ENCODE results near the gene GSTK1.
"Not testable (repeated sequence)": the region's sequence is repeated elsewhere in the genome, so short reads cannot be mapped to it uniquely, and the experiment has no call there.

The GSTK1 gene

GRCh38 chr7:143238289-143238980 lies 24.8 kb upstream of the GSTK1 start:
- no peak for DNase-seq (ENCODE audit: low read depth)

GRCh38 chr7:143239813-143240212 lies 23.4 kb upstream of the GSTK1 start:
- DNase-seq (ENCODE audit: low read depth) = no peak

GRCh38 chr7:143240291-143241168 lies 22.7 kb upstream of the GSTK1 start:
- DNase-seq (ENCODE audit: low read depth) = peak; percentile 58

DNA sequence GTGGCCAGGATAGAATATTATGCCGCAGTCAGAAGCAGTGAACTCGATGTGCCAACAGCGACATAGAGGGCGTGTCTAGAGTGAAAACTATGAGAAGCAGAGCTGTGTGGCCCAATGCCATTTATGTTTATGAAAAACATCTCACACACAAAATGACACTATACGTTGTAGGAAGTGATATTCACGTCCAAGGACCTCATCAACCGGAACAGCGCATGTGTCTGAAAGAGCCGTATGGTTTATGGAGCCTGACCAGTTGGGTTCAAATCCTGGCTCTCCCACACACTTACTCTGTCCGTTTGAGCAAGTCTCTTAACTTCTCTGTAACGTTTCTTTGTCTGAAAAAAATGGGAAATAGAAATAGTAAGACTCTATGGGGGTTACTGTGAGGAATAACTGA lies 20.9 kb upstream of the GSTK1 start:
- no peak for DNase-seq (ENCODE audit: low read depth)

GRCh38 chr7:143243111-143243510 lies 20.1 kb upstream of the GSTK1 start:
- no peak for DNase-seq (ENCODE audit: low read depth)

- DNase-seq (ENCODE audit: low read depth) = no peak
Measured at GRCh38 chr7:143243614-143244013, 19.6 kb upstream of the GSTK1 start.

GRCh38 chr7:143244321-143244720 lies 18.9 kb upstream of the GSTK1 start:
- DNase-seq (ENCODE audit: low read depth) = no peak

DNA sequence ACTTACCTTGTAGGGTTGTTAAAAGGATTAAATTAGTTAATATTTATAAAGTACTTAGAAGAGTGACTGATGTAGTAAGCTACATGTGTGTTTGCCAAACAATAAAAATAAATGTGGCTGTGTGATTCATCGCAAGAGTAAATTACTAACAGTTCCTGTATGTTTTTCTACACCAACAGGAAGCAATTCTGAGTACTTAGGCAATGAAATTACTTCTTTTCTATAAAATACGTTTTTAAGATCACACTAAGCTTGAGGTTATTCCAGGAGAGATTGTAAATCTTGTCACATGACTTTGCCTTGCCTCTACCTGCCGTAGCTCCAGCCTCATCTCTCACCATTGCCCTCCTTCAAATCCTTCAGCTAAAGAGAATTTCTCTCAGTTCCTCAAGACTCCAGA lies 18.1 kb upstream of the GSTK1 start:
- DNase-seq (ENCODE audit: low read depth) = no peak

DNA sequence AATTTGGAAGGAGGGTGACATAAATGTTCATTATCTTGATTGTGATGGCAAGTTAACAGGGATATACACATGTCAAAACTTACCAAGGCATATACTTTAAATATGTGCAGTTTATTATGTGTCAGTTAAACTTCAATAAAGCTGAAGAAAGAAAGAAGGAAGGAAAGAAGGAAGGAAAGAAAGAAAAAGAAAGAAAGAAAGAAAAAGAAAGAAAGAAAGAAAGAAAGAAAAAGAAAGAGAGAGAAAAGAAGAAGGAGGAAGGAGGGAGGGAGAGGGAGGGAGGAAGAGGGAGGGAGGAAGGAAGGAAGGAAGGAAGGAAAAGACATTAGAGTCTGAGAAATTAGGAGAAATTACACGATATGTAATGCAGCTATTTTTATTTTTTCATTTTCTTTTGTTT lies 15.9 kb upstream of the GSTK1 start:
- no peak for DNase-seq (ENCODE audit: low read depth)

GRCh38 chr7:143248761-143249354 lies 14.4 kb upstream of the GSTK1 start:
- DNase-seq (ENCODE audit: low read depth) = no peak

DNA sequence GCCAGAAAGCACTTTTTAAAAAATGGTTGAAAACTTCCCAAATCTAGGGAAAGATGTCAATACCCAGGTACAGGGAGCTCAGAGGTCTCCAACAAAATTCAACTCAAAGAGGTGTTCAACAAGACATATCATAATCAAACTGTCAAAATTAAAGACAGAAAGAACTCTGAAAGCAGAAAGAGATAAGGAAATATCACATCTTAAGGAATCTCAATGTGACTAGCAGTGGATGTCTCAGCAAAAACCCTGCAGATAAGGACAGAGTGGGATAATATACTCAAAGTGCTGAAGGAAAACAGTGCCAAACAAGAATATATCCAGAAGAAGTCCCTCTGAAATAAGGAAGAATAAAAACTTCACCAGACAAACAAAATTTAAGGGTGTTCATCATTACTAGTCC lies 13.0 kb upstream of the GSTK1 start:
- no peak for DNase-seq (ENCODE audit: low read depth)

GRCh38 chr7:143250822-143251221 lies 12.4 kb upstream of the GSTK1 start:
- no peak for DNase-seq (ENCODE audit: low read depth)

DNA sequence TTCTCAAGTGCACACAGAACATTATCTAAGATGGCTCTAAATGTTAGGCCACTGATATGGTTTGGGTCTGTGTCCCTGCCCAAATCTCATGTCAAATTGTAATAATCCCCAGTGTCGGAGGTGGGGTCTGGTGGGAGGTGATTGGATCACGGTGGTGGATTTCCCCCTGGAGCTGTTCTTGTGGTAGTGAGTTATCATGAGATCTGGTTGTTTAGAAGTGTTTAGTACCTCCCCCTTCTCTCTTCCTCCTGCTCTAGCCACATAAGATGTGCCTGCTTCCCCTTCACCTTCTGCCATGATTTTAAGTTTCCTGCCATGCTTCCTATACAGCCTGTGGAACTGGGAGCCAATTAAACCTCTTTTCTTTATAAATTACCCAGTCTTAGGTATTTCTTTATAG lies 11.2 kb upstream of the GSTK1 start:
- DNase-seq (ENCODE audit: low read depth) = no peak

DNA sequence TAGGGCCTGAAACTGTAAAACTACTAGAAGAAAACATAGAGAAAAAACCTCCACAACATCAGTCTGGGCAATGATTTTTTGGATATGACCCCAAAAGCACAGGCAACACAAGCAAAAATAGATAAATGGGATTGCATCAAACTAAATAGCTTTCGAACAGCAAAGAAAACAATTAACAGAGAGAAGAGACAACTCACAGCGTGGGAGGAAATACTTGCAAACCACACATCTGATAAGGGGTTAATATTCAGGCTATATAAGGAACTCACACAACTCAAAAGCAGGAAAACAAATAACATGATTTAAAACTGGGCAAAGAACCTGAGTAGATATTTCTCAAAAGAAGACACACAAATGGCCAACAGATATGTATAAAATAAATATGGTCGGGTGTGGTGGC lies 7.7 kb upstream of the GSTK1 start:
- DNase-seq (ENCODE audit: low read depth) = no peak

DNA sequence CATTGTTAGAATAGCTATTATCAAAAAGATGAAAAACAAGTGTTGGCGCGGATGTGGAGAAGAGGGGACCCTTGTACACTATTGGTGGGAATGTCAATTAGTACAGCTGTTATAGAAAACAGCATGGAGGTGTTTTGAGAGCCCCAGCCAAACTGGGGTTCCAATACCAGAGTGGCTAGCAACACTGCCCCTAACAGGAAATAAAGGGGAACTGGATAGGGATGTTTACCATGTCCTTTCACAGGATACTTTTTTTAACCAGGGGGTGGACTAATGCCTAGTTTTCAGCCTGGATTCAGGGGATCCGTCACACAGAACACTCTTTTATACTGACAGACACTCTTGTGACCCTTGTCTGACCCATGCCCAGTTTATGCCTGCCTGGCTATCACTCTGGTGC lies 6.9 kb upstream of the GSTK1 start:
- no peak for DNase-seq (ENCODE audit: low read depth)

GRCh38 chr7:143256932-143257331 lies 6.3 kb upstream of the GSTK1 start:
- no peak for DNase-seq (ENCODE audit: low read depth)

GRCh38 chr7:143257501-143257900 lies 5.7 kb upstream of the GSTK1 start:
- no peak for DNase-seq (ENCODE audit: low read depth)

GRCh38 chr7:143258831-143259230 lies 4.4 kb upstream of the GSTK1 start:
- no peak for DNase-seq (ENCODE audit: low read depth)

DNA sequence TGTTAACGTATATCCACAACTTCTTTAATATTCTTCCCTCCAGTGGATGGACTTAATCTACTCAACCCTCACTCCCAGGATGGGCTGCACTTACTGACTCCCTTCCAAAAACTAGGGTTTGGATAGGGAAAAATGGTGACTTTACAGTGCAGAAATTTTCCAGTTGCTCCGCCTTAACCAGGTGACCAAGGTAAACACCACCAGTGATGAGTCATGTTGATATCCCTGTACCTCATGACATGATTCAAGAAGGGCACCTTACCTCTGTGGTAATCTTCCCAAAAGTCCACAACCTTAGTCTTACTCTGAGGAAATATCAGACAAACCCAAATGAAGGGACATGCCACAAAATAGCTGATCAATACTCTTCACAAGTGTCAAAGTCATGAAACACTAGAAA lies 3.5 kb upstream of the GSTK1 start:
- DNase-seq (ENCODE audit: low read depth) = no peak

- DNase-seq (ENCODE audit: low read depth) = no peak
Measured at GRCh38 chr7:143261901-143262300, 1.3 kb upstream of the GSTK1 start.

DNA sequence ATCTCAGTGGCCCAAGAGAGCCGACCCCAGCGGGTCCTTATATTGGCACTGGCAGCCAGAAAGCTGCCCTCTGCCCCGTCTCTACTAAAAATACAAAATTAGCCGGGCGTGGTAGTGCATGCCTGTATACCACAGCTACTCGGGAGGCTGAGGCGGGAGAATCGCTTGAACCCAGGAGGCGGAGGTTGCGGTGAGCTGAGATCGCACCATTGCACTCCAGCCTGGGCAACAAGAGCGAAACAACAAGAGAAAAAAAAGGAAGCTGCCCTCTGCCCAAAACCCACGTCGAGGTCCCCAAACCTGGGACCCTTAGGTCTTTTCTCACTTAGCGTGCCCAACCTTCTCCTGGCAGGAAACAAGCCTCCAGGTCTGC lies 941 bp downstream of the GSTK1 start:
- not testable (repeated sequence) for DNase-seq (ENCODE audit: low read depth)

DNA sequence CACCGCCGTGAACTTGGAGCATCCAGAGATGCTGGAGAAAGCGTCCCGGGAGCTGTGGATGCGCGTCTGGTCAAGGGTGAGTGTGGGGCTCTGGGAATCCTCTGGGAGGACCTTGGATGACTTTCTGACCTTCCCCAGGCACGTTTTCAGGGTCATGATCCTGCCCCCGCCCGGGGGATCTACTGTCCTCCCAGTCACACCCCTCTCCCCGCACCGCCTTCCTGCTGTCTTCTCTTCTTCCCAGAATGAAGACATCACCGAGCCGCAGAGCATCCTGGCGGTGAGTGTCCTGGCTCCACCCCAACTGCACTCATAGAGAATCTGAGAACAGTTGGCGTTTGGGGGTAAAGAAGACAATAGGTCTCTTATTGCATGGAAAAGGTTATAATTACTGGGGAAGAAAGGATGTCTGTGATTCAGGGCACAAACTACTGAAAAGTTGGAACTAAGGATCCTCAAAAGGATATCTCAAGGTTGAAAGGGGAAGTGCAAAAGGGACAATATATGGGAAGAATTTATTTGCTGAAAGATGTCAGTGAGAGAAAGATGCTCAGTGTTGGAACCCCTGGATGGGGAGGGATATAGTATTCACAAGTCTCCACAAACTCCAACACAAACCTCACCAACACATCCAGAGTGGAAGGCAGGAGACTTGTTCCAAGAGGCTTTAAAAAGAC lies 1.9 kb downstream of the GSTK1 start:
- no peak for DNase-seq (ENCODE audit: low read depth)

DNA sequence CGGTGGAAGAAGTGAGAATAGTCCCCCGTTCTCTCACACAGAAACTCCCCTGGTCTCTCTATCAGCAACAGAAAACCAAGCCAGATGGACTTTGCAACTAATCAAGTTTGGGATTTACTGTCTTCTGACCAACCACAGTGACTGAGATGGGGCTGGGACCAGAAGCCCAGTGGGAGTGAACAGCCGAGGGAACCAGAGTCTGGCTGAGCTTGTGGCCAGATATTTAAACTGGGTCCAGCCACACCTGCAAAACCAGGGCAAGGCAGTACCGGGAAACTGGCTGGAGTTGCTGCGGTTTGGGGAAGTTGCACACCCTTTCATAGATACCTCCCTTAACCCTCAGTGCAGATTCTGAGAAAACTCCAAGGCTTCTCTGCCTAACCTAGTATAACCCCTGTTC lies 6.0 kb downstream of the GSTK1 start:
- DNase-seq (ENCODE audit: low read depth) = no peak

Measured in T follicular helper cell (primary cell).